K562 (cell line): ENCODE measurements around the gene SLC35E1. TPM values are rescaled to one million over a fixed set of nuclear protein-coding genes. Genes with fewer than 3 reads are reported as not detected.

Experiments used
- ATAC-seq: fragments of 200-7000 bp; cut with Tn5 transposase; 3 replicates; pipeline ENCODE4 v1.9.1; 2020; ENCODE audit warnings: moderate library complexity
- BruUV-seq: library from RNA; stranded (reverse); fragments of 400-500 nt; replicated peaks from 2 replicates; lab custom pipeline; 2021; lab: Mats Ljungman, UMichigan
- CTCF ChIA-PET: fragments of 300-600 bp; formaldehyde crosslinking; extraction: SDS; loops from one replicate; lab custom pipeline; 2021; ENCODE audit warnings: low intra/inter-chr PET ratio; lab: Yijun Ruan, JAX
- POLR2A ChIA-PET: fragments of 300-600, 350-650 bp; sonication (Branson Sonifier 250); formaldehyde crosslinking; extraction: SDS; loops from one replicate; lab custom pipeline; 2021; ENCODE audit warnings: antibody characterized with exemption, inconsistent platforms; lab: Yijun Ruan, JAX
- DNase-seq, 4 experiments: peaks; one replicate each; pipeline versions ENCODE4 v3.0.0 to v3.0.0-alpha.2; 2011 to 2018; ENCODE audit warnings: low spot score in 3 of 4, mixed read lengths in 3 of 4; ENCODE audit errors: extremely low read depth in 1 of 4
- FAIRE-seq: peaks from 2 replicates; lab custom pipeline; 2011; peaks lifted over from hg19 to GRCh38; lab: Jason Lieb, UNC
- H2AFZ ChIP-seq: 2 replicates; pipeline ENCODE4 v1.6.0; 2011; ENCODE audit warnings: low read depth, low read length, control low read depth, inconsistent platforms
- H3K27ac ChIP-seq: fragments of 200-600 bp; 3 replicates; pipeline ENCODE4 v1.8.0; 2011; ENCODE audit warnings: low read depth, mild to moderate bottlenecking, control low read depth, inconsistent platforms, low read length, moderate library complexity, mixed read lengths; ENCODE audit errors: extremely low read depth
- H3K27me3 ChIP-seq, 2 experiments: fragments of 300-600 bp in 1 of 2; 2 replicates in 1 of 2; 3 replicates in 1 of 2; pipeline versions ENCODE4 v1.6.0 to v1.8.0; 2011; ENCODE audit warnings: inconsistent platforms in 2 of 2, low read length in 2 of 2, mild to moderate bottlenecking in 1 of 2, mixed read lengths in 1 of 2, moderate library complexity in 1 of 2; ENCODE audit not compliant: control insufficient read depth in 2 of 2, insufficient read depth in 2 of 2
- H3K36me3 ChIP-seq: fragments of 300-600 bp; 3 replicates; pipeline ENCODE4 v1.8.0; 2011; ENCODE audit warnings: mild to moderate bottlenecking, low read length, inconsistent platforms; ENCODE audit not compliant: control insufficient read depth, insufficient read depth
- H3K4me1 ChIP-seq, 2 experiments: fragments of 200-600 bp in 1 of 2; replicated peaks in 1 of 2; 2 replicates in 1 of 2; 3 replicates in 1 of 2; pipeline versions ENCODE4 v1.5.1 to v1.8.0; 2011; ENCODE audit warnings: inconsistent platforms in 2 of 2, low read length in 2 of 2, mild to moderate bottlenecking in 1 of 2, mixed read lengths in 1 of 2, moderate library complexity in 1 of 2; ENCODE audit not compliant: control insufficient read depth in 2 of 2, insufficient read depth in 2 of 2
- H3K4me2 ChIP-seq: 2 replicates; pipeline ENCODE4 v1.6.1; 2011; ENCODE audit warnings: low read length, control low read depth, inconsistent platforms, mixed read lengths; ENCODE audit not compliant: insufficient read depth
- H3K4me3 ChIP-seq: fragments of 200-600 bp; sonication (generic), shearing (Covaris generic); 2 replicates; pipeline ENCODE4 v1.5.1; 2016; ENCODE audit warnings: control low read depth, inconsistent platforms
- H3K79me2 ChIP-seq: fragments of 200-600 bp; 3 replicates; pipeline ENCODE4 v1.8.0; 2011; ENCODE audit warnings: low read length, inconsistent platforms; ENCODE audit not compliant: control insufficient read depth, insufficient read depth
- H3K9ac ChIP-seq, 2 experiments: 2 replicates each; pipeline versions ENCODE4 v1.6.0 to v1.6.1; 2011; ENCODE audit warnings: low read depth in 2 of 2, low read length in 2 of 2, control low read depth in 1 of 2, inconsistent platforms in 1 of 2, mild to moderate bottlenecking in 1 of 2, mixed read lengths in 1 of 2; ENCODE audit not compliant: insufficient read depth in 1 of 2
- H3K9me1 ChIP-seq: one replicate; pipeline ENCODE4 v1.6.0; 2011; ENCODE audit warnings: inconsistent platforms, mild to moderate bottlenecking, low read length, moderate library complexity; ENCODE audit not compliant: control insufficient read depth, insufficient read depth
- H3K9me3 ChIP-seq: replicated peaks from 2 replicates; pipeline ENCODE4 v1.5.1; 2011; ENCODE audit warnings: low read depth, low read length, inconsistent platforms; ENCODE audit not compliant: control insufficient read depth, insufficient read depth
- H4K20me1 ChIP-seq: replicated peaks from 2 replicates; pipeline ENCODE4 v1.6.1; 2011; ENCODE audit warnings: low read length, inconsistent platforms, mixed read lengths; ENCODE audit not compliant: control insufficient read depth, insufficient read depth
- JUNB ChIP-seq: fragments of 450-650 bp; formaldehyde crosslinking; conservative IDR thresholded peaks from 2 replicates; pipeline ENCODE4 v1.4.0; 2020; ENCODE audit warnings: mild to moderate bottlenecking
- MYBL2 ChIP-seq, 2 experiments: fragments of 450-650 bp in 1 of 2; sonication (generic) in 1 of 2; formaldehyde crosslinking in 1 of 2; IDR thresholded peaks; 2 replicates each; pipeline versions ENCODE4 v1.6.1 to v1.8.1; 2017 to 2022; ENCODE audit warnings: borderline replicate concordance in 1 of 2, inconsistent platforms in 1 of 2, low read depth in 1 of 2, mild to moderate bottlenecking in 1 of 2, missing genetic modification reagents in 1 of 2, moderate library complexity in 1 of 2
- NR3C1 ChIP-seq: sonication (generic); formaldehyde crosslinking; IDR thresholded peaks from 2 replicates; pipeline ENCODE4 v1.8.1; 2022; ENCODE audit warnings: missing genetic modification reagents
- POLR2AphosphoS5 ChIP-seq: IDR thresholded peaks from 2 replicates; pipeline ENCODE4 v1.6.1; 2011; ENCODE audit warnings: mild to moderate bottlenecking, low read depth, low read length, moderate library complexity; ENCODE audit not compliant: control insufficient read depth, insufficient read depth
- SMAD4 ChIP-seq: fragments of 250-450 bp; sonication (Bioruptor Pico); conservative IDR thresholded peaks from 2 replicates; pipeline ENCODE4 v1.8.0; 2021; ENCODE audit warnings: inconsistent platforms, mild to moderate bottlenecking, moderate library complexity
- ZNF184 ChIP-seq: sonication (generic); formaldehyde crosslinking; IDR thresholded peaks from 2 replicates; pipeline ENCODE4 v1.5.0; 2020; ENCODE audit warnings: missing genetic modification reagents
- ZNF41 ChIP-seq: fragments of 250-450 bp; sonication (Bioruptor Pico); conservative IDR thresholded peaks from 2 replicates; pipeline ENCODE4 v1.4.0; 2020; ENCODE audit warnings: mild to moderate bottlenecking
- ZNF445 ChIP-seq: fragments of 250-450 bp; sonication (Bioruptor Pico); IDR thresholded peaks from 2 replicates; pipeline ENCODE4 v1.4.0; 2020; ENCODE audit warnings: low read depth, mild to moderate bottlenecking, moderate library complexity
- ZNF668 ChIP-seq: fragments of 250-450 bp; sonication (Bioruptor Pico); IDR thresholded peaks from 2 replicates; pipeline ENCODE4 v1.8.0; 2022; ENCODE audit warnings: mild to moderate bottlenecking, inconsistent platforms
- WGBS: fragments of 100-300 bp; shearing (Covaris generic); methylation state at CpG from one replicate; pipeline ENCODE4 v1.1.6; 2016; ENCODE audit warnings: low coverage, mixed read lengths; ENCODE audit not compliant: insufficient coverage; ENCODE audit errors: missing lambda C conversion rate; 5-methylcytosine and 5-hydroxymethylcytosine counted together
- in situ Hi-C: fragments of 300-500 bp; cut with MboI; formaldehyde crosslinking; loops from 4 replicates; pipeline ENCODE4 v1.15.0; 2018; ENCODE audit warnings: inconsistent platforms, mixed read lengths
- intact Hi-C: fragments of 100-400 bp; cut with micrococcal nuclease; formaldehyde crosslinking; loops from 2 replicates; pipeline ENCODE4 v1.14.2; 2022
- polyA plus RNA-seq, 8 experiments: library from polyadenylated mRNA; depleted of rRNA in 4 of 8; stranded (reverse) in 5 of 8; unstranded in 3 of 8; fragments of >200 nt; fragmentation: Nextera tagmentation in 2 of 8; fragmentation: Illumina TruSeq in 1 of 8; extraction: Ambion mirVana in 2 of 8; extraction: Trizol in 1 of 8; gene quantifications; 2 replicates each; pipeline versions ENCODE4 v1.2.1 to v1.2.3, GENCODE V29; 2011 to 2014; ENCODE audit warnings: inconsistent platforms in 1 of 8, missing spikeins in 1 of 8
- total RNA-seq, 7 experiments: library from RNA; depleted of rRNA in 6 of 7; stranded (reverse); fragments of >200 nt in 6 of 7; fragmentation: Illumina TruSeq in 2 of 7; extraction: Trizol in 2 of 7; gene quantifications; 2 replicates each; pipeline versions ENCODE4 v1.2.1 to v1.2.3, GENCODE V29; 2011 to 2021; ENCODE audit warnings: low replicate concordance in 1 of 7
- TF ChIP-seq, protein P1 (sequence below): fragments of 250-450 bp; sonication (Bioruptor Pico); IDR thresholded peaks from 2 replicates; pipeline ENCODE4 v1.4.0; 2020; ENCODE audit warnings: mild to moderate bottlenecking, moderate library complexity
- TF ChIP-seq, protein P2 (sequence below): fragments of 250-450 bp; sonication (Bioruptor Pico); IDR thresholded peaks from 2 replicates; pipeline ENCODE4 v1.5.0; 2020; ENCODE audit warnings: mild to moderate bottlenecking
- TF ChIP-seq, protein P3 (sequence below): sonication (generic); formaldehyde crosslinking; IDR thresholded peaks from 2 replicates; pipeline ENCODE4 v1.8.1; 2022; ENCODE audit warnings: missing genetic modification reagents
- TF ChIP-seq, protein P4 (sequence below): fragments of 450-650 bp; IDR thresholded peaks from 2 replicates; pipeline ENCODE4 v1.6.1; 2016; ENCODE audit warnings: mild to moderate bottlenecking

SLC35E1 gene
- total and polyA plus RNA-seq, 9 of the 15 experiments (the other 6 are each of a cell fraction or from before 2014, with no cell fraction given) = 15.0 to 40.1 (median 25.7) TPM

DNA sequence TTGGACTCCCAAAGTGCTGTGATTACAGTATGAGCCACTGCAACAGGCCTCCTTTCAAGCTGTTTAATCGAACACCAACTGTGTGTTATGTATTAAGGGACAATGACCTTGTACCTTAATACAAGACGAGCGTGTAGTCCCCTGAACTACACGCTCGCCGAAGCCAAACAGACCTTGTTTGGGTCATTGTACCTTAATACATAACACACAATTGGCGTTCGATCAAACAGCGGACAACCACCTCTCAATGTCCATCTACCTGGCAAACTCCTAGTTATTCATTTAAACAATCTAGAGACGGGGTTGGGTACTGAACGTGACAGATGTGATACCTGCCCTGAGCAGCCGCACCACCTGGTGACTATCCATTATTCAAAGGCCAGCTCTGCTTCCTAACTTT lies 31.3 kb downstream of the SLC35E1 start:
- no peaks in the 10 kb centered on the region; a peak in 1 of 5 replicates for H3K27me3 ChIP-seq
- H4K20me1 ChIP-seq = peaks cover 32% of the 10 kb centered on the region
- intact Hi-C loops = loop anchor here (10.0 kb wide), 1 partner anchor 84 kb away; the partner anchor contains the start of gene MED26
- ATAC-seq (no peak), FAIRE-seq (no peak), DNase-seq (peak in 1 of 4 experiments; percentile 4)
- BruUV-seq = no TSS peak
- H3K79me2 ChIP-seq = peaks cover 83% of the 10 kb centered on the region
- H3K4me2 ChIP-seq = peak overlapping the region; percentile 86
- in situ Hi-C loops = no loop called here
- no peak overlapping the region for H2AFZ ChIP-seq
- peaks cover 6% of the 10 kb centered on the region for H3K9me1 ChIP-seq
- CTCF ChIA-PET = no interaction called here
- H3K36me3 ChIP-seq = peaks cover 54% of the 10 kb centered on the region
- POLR2A ChIA-PET = interaction anchor here (0.6 kb wide), 1 partner anchor 10 kb away, joined by 3 read pairs; no protein-coding TSS in a partner anchor
- peak overlapping the region; percentile 79; the same call in 1 of the 3 replicates for H3K27ac ChIP-seq
- H3K4me1 ChIP-seq = peaks cover 5 to 10% of the 10 kb centered on the region in 2 experiments; a peak in 4 of 5 replicates
- no peaks in the 10 kb centered on the region; the same call in 1 of the 2 replicates for H3K9me3 ChIP-seq
- peak overlapping the region; percentile 90 to 97; a peak in 3 of 4 replicates for H3K9ac ChIP-seq
- WGBS = 70% methylated on average over 12 of the region's 12 CpGs
- H3K4me3 ChIP-seq = peak overlapping the region; percentile 91
- TF ChIP-seq, protein P1, sequence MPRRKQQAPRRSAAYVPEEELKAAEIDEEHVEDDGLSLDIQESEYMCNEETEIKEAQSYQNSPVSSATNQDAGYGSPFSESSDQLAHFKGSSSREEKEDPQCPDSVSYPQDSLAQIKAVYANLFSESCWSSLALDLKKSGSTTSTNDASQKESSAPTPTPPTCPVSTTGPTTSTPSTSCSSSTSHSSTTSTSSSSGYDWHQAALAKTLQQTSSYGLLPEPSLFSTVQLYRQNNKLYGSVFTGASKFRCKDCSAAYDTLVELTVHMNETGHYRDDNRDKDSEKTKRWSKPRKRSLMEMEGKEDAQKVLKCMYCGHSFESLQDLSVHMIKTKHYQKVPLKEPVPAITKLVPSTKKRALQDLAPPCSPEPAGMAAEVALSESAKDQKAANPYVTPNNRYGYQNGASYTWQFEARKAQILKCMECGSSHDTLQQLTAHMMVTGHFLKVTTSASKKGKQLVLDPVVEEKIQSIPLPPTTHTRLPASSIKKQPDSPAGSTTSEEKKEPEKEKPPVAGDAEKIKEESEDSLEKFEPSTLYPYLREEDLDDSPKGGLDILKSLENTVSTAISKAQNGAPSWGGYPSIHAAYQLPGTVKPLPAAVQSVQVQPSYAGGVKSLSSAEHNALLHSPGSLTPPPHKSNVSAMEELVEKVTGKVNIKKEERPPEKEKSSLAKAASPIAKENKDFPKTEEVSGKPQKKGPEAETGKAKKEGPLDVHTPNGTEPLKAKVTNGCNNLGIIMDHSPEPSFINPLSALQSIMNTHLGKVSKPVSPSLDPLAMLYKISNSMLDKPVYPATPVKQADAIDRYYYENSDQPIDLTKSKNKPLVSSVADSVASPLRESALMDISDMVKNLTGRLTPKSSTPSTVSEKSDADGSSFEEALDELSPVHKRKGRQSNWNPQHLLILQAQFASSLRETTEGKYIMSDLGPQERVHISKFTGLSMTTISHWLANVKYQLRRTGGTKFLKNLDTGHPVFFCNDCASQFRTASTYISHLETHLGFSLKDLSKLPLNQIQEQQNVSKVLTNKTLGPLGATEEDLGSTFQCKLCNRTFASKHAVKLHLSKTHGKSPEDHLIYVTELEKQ (CRISPR knock-in tag) = no peak
- TF ChIP-seq SMAD4 (CRISPR knock-in tag) (no peak), NR3C1 (CRISPR knock-in tag) (no peak), JUNB (CRISPR knock-in tag) (no peak), ZNF668 (CRISPR knock-in tag) (no peak), MYBL2 (IDR thresholded peaks at IDR 0.05; ENCODE audit: low read depth) (no peak), MYBL2 (CRISPR knock-in tag; IDR thresholded peaks at IDR 0.05; ENCODE audit: borderline replicate concordance) (no peak), ZNF184 (CRISPR knock-in tag) (no peak), POLR2AphosphoS5 (no peak), ZNF41 (CRISPR knock-in tag) (no peak), ZNF445 (CRISPR knock-in tag) (no peak)
- TF ChIP-seq, protein P2, sequence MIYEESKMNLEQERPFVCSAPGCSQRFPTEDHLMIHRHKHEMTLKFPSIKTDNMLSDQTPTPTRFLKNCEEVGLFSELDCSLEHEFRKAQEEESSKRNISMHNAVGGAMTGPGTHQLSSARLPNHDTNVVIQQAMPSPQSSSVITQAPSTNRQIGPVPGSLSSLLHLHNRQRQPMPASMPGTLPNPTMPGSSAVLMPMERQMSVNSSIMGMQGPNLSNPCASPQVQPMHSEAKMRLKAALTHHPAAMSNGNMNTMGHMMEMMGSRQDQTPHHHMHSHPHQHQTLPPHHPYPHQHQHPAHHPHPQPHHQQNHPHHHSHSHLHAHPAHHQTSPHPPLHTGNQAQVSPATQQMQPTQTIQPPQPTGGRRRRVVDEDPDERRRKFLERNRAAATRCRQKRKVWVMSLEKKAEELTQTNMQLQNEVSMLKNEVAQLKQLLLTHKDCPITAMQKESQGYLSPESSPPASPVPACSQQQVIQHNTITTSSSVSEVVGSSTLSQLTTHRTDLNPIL (CRISPR knock-in tag) = no peak
- TF ChIP-seq, protein P3, sequence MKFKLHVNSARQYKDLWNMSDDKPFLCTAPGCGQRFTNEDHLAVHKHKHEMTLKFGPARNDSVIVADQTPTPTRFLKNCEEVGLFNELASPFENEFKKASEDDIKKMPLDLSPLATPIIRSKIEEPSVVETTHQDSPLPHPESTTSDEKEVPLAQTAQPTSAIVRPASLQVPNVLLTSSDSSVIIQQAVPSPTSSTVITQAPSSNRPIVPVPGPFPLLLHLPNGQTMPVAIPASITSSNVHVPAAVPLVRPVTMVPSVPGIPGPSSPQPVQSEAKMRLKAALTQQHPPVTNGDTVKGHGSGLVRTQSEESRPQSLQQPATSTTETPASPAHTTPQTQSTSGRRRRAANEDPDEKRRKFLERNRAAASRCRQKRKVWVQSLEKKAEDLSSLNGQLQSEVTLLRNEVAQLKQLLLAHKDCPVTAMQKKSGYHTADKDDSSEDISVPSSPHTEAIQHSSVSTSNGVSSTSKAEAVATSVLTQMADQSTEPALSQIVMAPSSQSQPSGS (CRISPR knock-in tag) = no peak
- TF ChIP-seq, protein P4, sequence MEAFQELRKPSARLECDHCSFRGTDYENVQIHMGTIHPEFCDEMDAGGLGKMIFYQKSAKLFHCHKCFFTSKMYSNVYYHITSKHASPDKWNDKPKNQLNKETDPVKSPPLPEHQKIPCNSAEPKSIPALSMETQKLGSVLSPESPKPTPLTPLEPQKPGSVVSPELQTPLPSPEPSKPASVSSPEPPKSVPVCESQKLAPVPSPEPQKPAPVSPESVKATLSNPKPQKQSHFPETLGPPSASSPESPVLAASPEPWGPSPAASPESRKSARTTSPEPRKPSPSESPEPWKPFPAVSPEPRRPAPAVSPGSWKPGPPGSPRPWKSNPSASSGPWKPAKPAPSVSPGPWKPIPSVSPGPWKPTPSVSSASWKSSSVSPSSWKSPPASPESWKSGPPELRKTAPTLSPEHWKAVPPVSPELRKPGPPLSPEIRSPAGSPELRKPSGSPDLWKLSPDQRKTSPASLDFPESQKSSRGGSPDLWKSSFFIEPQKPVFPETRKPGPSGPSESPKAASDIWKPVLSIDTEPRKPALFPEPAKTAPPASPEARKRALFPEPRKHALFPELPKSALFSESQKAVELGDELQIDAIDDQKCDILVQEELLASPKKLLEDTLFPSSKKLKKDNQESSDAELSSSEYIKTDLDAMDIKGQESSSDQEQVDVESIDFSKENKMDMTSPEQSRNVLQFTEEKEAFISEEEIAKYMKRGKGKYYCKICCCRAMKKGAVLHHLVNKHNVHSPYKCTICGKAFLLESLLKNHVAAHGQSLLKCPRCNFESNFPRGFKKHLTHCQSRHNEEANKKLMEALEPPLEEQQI = no peak
